Small intestine (tissue), 7 donors: ENCODE results near the gene HERC2. TPM values are rescaled to one million over a fixed set of nuclear protein-coding genes. Genes with fewer than 3 reads are reported as not detected.
"Not testable (repeated sequence)": the region's sequence is repeated elsewhere in the genome, so short reads cannot be mapped to it uniquely, and the experiment has no call there.

Source experiments
- DNase-seq, 2 donors: peaks; one replicate each; pipeline versions ENCODE4 v3.0.0 to v3.0.0-alpha.2; 2013
- FAIRE-seq: peaks from 2 replicates; lab custom pipeline; 2012; peaks lifted over from hg19 to GRCh38; lab: Jason Lieb, UNC
- H3K27ac ChIP-seq, 3 donors: one replicate each; pipeline ENCODE4 v1.5.1; 2013; ENCODE audit warnings: low read length in 2 of 3, mild to moderate bottlenecking in 2 of 3, control low read depth in 1 of 3, inconsistent platforms in 1 of 3, low read depth in 1 of 3, moderate library complexity in 1 of 3
- H3K27me3 ChIP-seq, 3 donors: one replicate each; pipeline ENCODE4 v1.6.1; 2013; ENCODE audit warnings: low read length in 3 of 3, inconsistent platforms in 1 of 3; ENCODE audit not compliant: control insufficient read depth in 3 of 3, insufficient read depth in 3 of 3
- H3K36me3 ChIP-seq, 3 donors: one replicate each; pipeline ENCODE4 v1.6.1; 2013; ENCODE audit warnings: low read length in 3 of 3, inconsistent platforms in 1 of 3, low read depth in 1 of 3, mild to moderate bottlenecking in 1 of 3, moderate library complexity in 1 of 3; ENCODE audit not compliant: control insufficient read depth in 3 of 3, insufficient read depth in 2 of 3
- H3K4me1 ChIP-seq, 3 donors: one replicate each; pipeline ENCODE4 v1.6.1; 2013; ENCODE audit warnings: low read length in 2 of 3, inconsistent platforms in 1 of 3, low read depth in 1 of 3, mild to moderate bottlenecking in 1 of 3, moderate library complexity in 1 of 3; ENCODE audit not compliant: control insufficient read depth in 3 of 3, insufficient read depth in 2 of 3
- H3K4me3 ChIP-seq, 3 donors: one replicate each; pipeline ENCODE4 v1.5.1; 2013; ENCODE audit warnings: low read length in 3 of 3, control low read depth in 1 of 3, inconsistent platforms in 1 of 3, low read depth in 1 of 3, mild to moderate bottlenecking in 1 of 3, moderate library complexity in 1 of 3
- H3K9me3 ChIP-seq, 2 donors: one replicate each; pipeline ENCODE4 v1.6.1; 2013; ENCODE audit warnings: low read depth in 1 of 2, low read length in 1 of 2; ENCODE audit not compliant: control insufficient read depth in 2 of 2, insufficient read depth in 1 of 2
- WGBS, 3 donors: extraction: QIAGEN DNeasy Blood & Tissue Kit; methylation state at CpG; one replicate each; pipeline ENCODE4 v1.1.7; 2013; 5-methylcytosine and 5-hydroxymethylcytosine counted together
- polyA plus RNA-seq, 4 donors: library from polyadenylated mRNA; stranded (reverse) in 3 of 4; unstranded in 1 of 4; fragments of 200-250 nt in 3 of 4; fragments of 120-200 nt in 1 of 4; gene quantifications; one replicate each; pipeline versions ENCODE4 v1.2.1 to v1.2.3, GENCODE V29; 2013
- donor health status: healthy with polysubstance abuse.
- donor health status: control.
- donor health status: control.
- donor health status: Bipolar disorder and iron deficiency.
- donor health status: healthy.

HERC2 gene
- polyA plus RNA-seq, 4 donors, result 23.2 to 45.6 (median 26.9) TPM

DNA sequence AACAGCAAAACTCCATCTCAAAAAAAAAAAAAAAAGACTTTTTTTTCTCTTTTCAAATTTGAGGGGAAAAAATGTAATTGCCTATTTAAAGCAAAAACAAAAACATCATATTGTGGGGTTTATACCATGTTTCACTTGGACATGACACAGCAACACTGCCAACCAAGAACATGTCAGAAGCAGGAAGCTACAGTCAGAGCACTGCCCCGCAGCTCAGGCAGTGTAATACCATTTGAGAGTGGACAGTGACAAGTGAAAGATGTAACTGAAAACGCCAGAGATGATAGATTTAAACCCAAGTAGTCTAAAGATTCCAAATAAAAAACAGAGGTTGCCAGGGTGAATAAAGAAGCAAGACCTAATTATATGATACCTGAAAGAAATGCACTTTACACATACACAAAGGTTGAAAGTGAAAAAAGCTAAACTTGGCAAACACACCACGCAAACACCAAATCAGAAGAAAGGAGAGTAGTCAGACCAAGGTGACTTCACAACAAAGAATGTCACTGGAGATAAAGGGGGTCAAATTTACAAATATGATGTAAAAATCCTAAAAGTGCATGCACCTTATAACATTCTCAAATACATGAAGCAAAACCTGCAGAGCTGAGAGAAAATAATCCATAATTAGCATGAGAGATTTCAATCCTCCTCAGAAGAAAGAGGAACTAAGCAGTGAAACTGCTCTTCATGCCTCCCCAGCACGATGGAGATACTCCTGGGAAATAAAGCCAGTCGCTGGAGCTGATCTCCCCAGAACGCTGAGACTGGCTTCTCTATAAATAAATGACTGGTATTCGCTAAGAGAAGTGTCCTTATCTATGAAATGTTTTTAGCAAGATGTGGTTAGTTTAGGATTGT, 32.9 kb downstream of the HERC2 start:
- peaks cover 3 to 13% (median 9%) of the 10 kb centered on the region in 3 donors for H3K36me3 ChIP-seq
- H3K4me1 ChIP-seq, H3K9me3 ChIP-seq, H3K27ac ChIP-seq, DNase-seq, FAIRE-seq, H3K4me3 ChIP-seq, H3K27me3 ChIP-seq: not testable (repeated sequence)
- WGBS, 3 donors, result 80 to 91% (median 82%) methylated on average over 7 of the region's 7 CpGs

- WGBS, 3 donors, result 76 to 81% (median 80%) methylated on average over 7 to 8 of the region's 8 CpGs
- H3K27me3 ChIP-seq, DNase-seq, H3K4me3 ChIP-seq, H3K27ac ChIP-seq, H3K4me1 ChIP-seq, FAIRE-seq: not testable (repeated sequence)
- peaks cover 2 to 19% (median 6%) of the 10 kb centered on the region in 3 donors for H3K36me3 ChIP-seq
- peaks cover 0 to 13% of the 10 kb centered on the region in 2 donors for H3K9me3 ChIP-seq
Observed at GRCh38 chr15:28286659-28287058, 35.3 kb downstream of the HERC2 start.

DNA sequence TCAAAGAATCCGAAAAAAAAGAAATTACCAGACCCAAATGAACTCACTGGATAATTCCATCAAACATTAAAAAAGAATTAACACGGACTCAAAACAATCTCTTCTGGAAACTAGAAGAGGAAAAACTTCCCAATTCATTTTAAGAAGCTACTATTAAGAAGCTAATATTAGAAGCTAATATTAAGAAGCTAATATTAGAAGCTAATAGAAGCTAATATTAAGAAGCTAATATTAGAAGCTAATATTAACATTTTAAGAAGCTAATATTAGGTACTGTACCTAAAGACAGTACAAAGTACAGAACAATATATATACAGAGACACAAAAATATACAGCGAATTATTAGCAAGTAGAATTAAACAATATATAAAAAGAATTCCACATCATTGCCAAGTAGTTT, 35.9 kb downstream of the HERC2 start:
- Histone ChIP-seq H3K27me3 (no peaks in the 10 kb centered on the region), H3K4me1 (no peaks in the 10 kb centered on the region), H3K36me3 (peaks cover 2 to 21% (median 6%) of the 10 kb centered on the region in 3 donors), H3K4me3 (no peak overlapping the region), H3K27ac (no peak overlapping the region), H3K9me3 (peaks cover 0 to 11% of the 10 kb centered on the region in 2 donors)
- WGBS, 3 donors, result 93 to 98% (median 95%) methylated on average over 3 of the region's 3 CpGs
- DNase-seq, result no peak
- FAIRE-seq, result no peak

GRCh38 chr15:28281876-28282275, 40.1 kb downstream of the HERC2 start:
- Histone ChIP-seq H3K4me3 (no peak overlapping the region), H3K27ac (no peak overlapping the region), H3K27me3 (no peaks in the 10 kb centered on the region), H3K4me1 (no peaks in the 10 kb centered on the region), H3K9me3 (peaks cover 0 to 6% of the 10 kb centered on the region in 2 donors), H3K36me3 (peaks cover 2 to 31% (median 4%) of the 10 kb centered on the region in 3 donors)
- WGBS, 3 donors, result 93 to 98% (median 96%) methylated on average over 7 of the region's 7 CpGs
- FAIRE-seq (no peak), DNase-seq (no peak)

- DNase-seq, result no peak
- Histone ChIP-seq H3K4me1 (no peaks in the 10 kb centered on the region), H3K27ac (no peak overlapping the region), H3K27me3 (no peaks in the 10 kb centered on the region), H3K36me3 (peaks cover 2 to 49% (median 3%) of the 10 kb centered on the region in 3 donors), H3K9me3 (no peaks in the 10 kb centered on the region), H3K4me3 (no peak overlapping the region)
- no peak for FAIRE-seq
- WGBS, 3 donors, result 97 to 99% (median 97%) methylated on average over 16 of the region's 16 CpGs
Observed at GRCh38 chr15:28274635-28275034, 47.3 kb downstream of the HERC2 start.

- DNase-seq (no peak), FAIRE-seq (no peak)
- Histone ChIP-seq H3K9me3 (no peaks in the 10 kb centered on the region), H3K27ac (no peak overlapping the region), H3K4me3 (no peak overlapping the region), H3K27me3 (no peaks in the 10 kb centered on the region), H3K4me1 (no peaks in the 10 kb centered on the region), H3K36me3 (peaks cover 2 to 49% (median 5%) of the 10 kb centered on the region in 3 donors)
- 89 to 95% (median 95%) methylated on average over 27 of the region's 27 CpGs for WGBS, 3 donors
Observed at GRCh38 chr15:28273873-28274610, 47.9 kb downstream of the HERC2 start.

- no peaks in the 10 kb centered on the region for H3K4me1 ChIP-seq
- DNase-seq (no peak), FAIRE-seq (no peak)
- no peaks in the 10 kb centered on the region for H3K9me3 ChIP-seq
- WGBS, 3 donors, result 64 to 87% (median 80%) methylated on average over 5 of the region's 5 CpGs
- H3K4me3 ChIP-seq, result no peak overlapping the region
- no peaks in the 10 kb centered on the region for H3K27me3 ChIP-seq
- H3K36me3 ChIP-seq, result peaks cover 4 to 51% (median 6%) of the 10 kb centered on the region in 3 donors
- H3K27ac ChIP-seq, result no peak overlapping the region
Observed at GRCh38 chr15:28273468-28273867, 48.5 kb downstream of the HERC2 start.

GRCh38 chr15:28272587-28272986, 49.4 kb downstream of the HERC2 start:
- no peak overlapping the region for H3K4me3 ChIP-seq
- H3K9me3 ChIP-seq, result no peaks in the 10 kb centered on the region
- DNase-seq (no peak), FAIRE-seq (no peak)
- no peak overlapping the region for H3K27ac ChIP-seq
- H3K36me3 ChIP-seq, result peaks cover 4 to 58% (median 9%) of the 10 kb centered on the region in 3 donors
- H3K4me1 ChIP-seq, result no peaks in the 10 kb centered on the region
- WGBS, 3 donors, result 95 to 99% (median 97%) methylated on average over 8 of the region's 8 CpGs
- H3K27me3 ChIP-seq, result no peaks in the 10 kb centered on the region
